Thymus (tissue), 11 donors: ENCODE measurements around the gene POMGNT1. TPM values are rescaled to one million over a fixed set of nuclear protein-coding genes. Genes with fewer than 3 reads are reported as not detected.

ENCODE experiments used
- DNase-seq, 9 donors: peaks; one replicate each; pipeline ENCODE4 v3.0.0-alpha.2; 2013; ENCODE audit warnings: low spot score in 9 of 9, low read depth in 6 of 9, missing footprints in 1 of 9
- H3K27ac ChIP-seq, 2 donors: one replicate each; pipeline ENCODE4 v1.5.1; 2013; ENCODE audit warnings: control low read depth in 1 of 2, low read depth in 1 of 2, low read length in 1 of 2, mild to moderate bottlenecking in 1 of 2, moderate library complexity in 1 of 2
- H3K27me3 ChIP-seq, 2 donors: one replicate each; pipeline ENCODE4 v1.5.1; 2013; ENCODE audit warnings: low read length in 1 of 2; ENCODE audit not compliant: control insufficient read depth in 2 of 2, insufficient read depth in 1 of 2
- H3K36me3 ChIP-seq, 2 donors: one replicate each; pipeline ENCODE4 v1.5.1; 2013; ENCODE audit warnings: low read length in 1 of 2, mild to moderate bottlenecking in 1 of 2, moderate library complexity in 1 of 2; ENCODE audit not compliant: control insufficient read depth in 2 of 2, insufficient read depth in 2 of 2
- H3K4me1 ChIP-seq, 2 donors: one replicate each; pipeline ENCODE4 v1.5.1; 2013; ENCODE audit warnings: low read length in 2 of 2; ENCODE audit not compliant: control insufficient read depth in 2 of 2, insufficient read depth in 2 of 2
- H3K4me3 ChIP-seq, 2 donors: one replicate each; pipeline ENCODE4 v1.5.1; 2013; ENCODE audit warnings: low read length in 2 of 2, control low read depth in 1 of 2, mild to moderate bottlenecking in 1 of 2
- H3K9me3 ChIP-seq, 2 donors: one replicate each; pipeline ENCODE4 v1.5.1; 2013; ENCODE audit warnings: low read length in 1 of 2, mild to moderate bottlenecking in 1 of 2; ENCODE audit not compliant: control insufficient read depth in 2 of 2, insufficient read depth in 1 of 2
- WGBS: extraction: QIAGEN DNeasy Blood & Tissue Kit; methylation state at CpG from one replicate; pipeline ENCODE4 v1.1.7; 2013; 5-methylcytosine and 5-hydroxymethylcytosine counted together
- polyA plus RNA-seq: library from polyadenylated mRNA; stranded (reverse); fragments of 200-250 nt; gene quantifications from one replicate; pipeline ENCODE4 v1.2.3, GENCODE V29; 2013
- total RNA-seq: library from RNA; stranded (reverse); fragments of 120-200 nt; gene quantifications from one replicate; pipeline ENCODE4 v1.2.4, GENCODE V29; 2013
- donor health status: healthy.

The POMGNT1 gene
- total and polyA plus RNA-seq, 2 donors: 40.9 to 44.9 TPM

DNA sequence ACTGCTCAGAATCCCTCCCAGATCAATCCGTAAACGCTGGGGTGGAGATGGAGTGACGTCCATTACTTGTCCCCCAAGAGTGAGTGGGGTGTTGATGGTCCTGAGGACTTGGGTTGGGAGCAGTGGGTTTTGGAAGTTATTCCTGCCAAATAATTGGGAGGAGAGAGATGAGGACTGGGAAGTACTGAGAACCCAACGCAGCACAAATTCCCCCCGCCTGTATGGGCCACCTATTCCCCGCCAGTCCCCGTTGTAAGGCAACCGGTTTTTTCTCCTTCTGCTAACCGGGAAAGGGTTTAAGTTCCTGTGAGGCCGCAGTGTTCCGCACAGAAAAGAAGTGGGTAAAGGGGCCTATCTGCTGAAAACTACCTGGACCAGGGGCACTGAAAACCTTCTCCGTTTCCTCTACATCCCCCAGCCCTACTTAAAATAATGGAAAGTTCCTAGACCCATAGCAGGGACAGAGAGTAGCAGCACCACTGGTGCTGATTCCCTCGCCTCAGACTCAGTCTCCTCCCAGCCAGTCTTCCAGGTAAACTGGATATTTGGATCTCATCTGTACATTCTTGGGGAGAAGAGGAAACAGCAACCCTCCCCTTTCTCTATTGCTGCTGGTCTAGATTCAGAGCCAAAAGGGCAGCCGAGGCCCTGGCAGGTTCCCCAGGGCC, 5.6 kb upstream of the POMGNT1 start:
- peaks cover 8 to 16% of the 10 kb centered on the region in 2 donors for H3K4me1 ChIP-seq
- no peak for DNase-seq
- WGBS: 50% methylated on average over 14 of the region's 14 CpGs

DNA sequence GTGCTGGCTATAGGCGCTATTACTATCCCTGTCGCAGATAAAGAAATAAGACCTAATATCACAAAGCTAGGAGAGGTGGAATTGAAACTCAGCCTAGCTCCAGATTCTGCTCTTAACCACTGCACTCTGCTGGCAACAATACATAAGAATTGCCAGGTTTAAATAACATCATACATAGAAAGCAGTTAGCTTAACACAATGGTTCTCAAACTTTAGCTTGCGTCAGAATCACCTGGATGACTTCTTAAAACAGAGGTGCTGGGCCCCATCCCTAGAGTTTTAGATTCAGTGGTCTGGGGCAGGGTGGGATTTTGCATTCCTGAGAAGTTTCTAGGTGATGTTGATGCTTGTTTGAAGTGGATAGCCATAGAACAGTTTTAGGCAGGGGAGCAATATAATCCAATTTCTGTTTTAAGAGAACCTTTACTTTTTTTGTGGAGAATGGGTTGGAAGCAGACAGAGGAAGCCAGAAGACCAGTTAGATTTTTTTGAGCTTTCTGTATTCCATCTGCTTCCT, 1.1 kb upstream of the POMGNT1 start:
- 96% methylated on average over 3 of the region's 3 CpGs for WGBS
- peaks cover 7 to 12% of the 10 kb centered on the region in 2 donors for H3K36me3 ChIP-seq
- H3K9me3 ChIP-seq: no peaks in the 10 kb centered on the region
- H3K4me1 ChIP-seq: peaks cover 12 to 29% of the 10 kb centered on the region in 2 donors
- no peak for DNase-seq
- peak overlapping the region in 1 of 2 donors; percentile 2 for H3K27ac ChIP-seq
- no peak overlapping the region for H3K4me3 ChIP-seq
- peaks cover 0 to 8% of the 10 kb centered on the region in 2 donors for H3K27me3 ChIP-seq

More for the DNA sequence above, 5.6 kb upstream of the POMGNT1 start:
- peak overlapping the region; percentile 59 to 70 for H3K4me3 ChIP-seq
- H3K36me3 ChIP-seq: no peaks in the 10 kb centered on the region
- peaks cover 0 to 8% of the 10 kb centered on the region in 2 donors for H3K27me3 ChIP-seq
- H3K9me3 ChIP-seq: no peaks in the 10 kb centered on the region
- H3K27ac ChIP-seq: no peak overlapping the region

- no peaks in the 10 kb centered on the region for H3K9me3 ChIP-seq
- peak overlapping the region; percentile 73 to 82 for H3K4me3 ChIP-seq
- peaks cover 21 to 26% of the 10 kb centered on the region in 2 donors for H3K36me3 ChIP-seq
- WGBS: 87% methylated on average over 9 of the region's 9 CpGs
- no peak overlapping the region for H3K27ac ChIP-seq
- H3K4me1 ChIP-seq: peaks cover 5 to 16% of the 10 kb centered on the region in 2 donors
- H3K27me3 ChIP-seq: no peaks in the 10 kb centered on the region
- no peak for DNase-seq
Measured at GRCh38 chr1:46197560-46197963, 672 bp downstream of the POMGNT1 start.

DNA sequence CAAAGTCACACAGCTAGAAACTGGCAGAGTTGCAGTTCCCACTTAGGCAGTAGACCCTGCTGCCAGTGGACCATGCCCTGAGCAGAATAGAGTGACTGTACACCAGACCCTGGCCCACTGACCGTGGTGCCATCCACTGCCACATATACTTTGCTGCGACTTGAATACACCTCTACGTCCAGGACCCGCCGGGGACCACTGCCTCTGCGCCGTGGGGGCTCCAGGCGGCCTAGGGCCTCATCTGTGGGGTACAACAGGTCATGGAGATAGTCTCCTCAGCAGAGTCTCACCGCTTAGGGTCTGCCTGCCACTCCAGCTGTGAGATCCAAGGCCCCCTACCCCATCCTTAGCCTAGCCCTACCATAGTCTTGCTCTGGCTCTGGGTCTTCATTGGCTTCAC, 1.6 kb downstream of the POMGNT1 start:
- H3K27ac ChIP-seq: no peak overlapping the region
- 98% methylated on average over 9 of the region's 9 CpGs for WGBS

GRCh38 chr1:46194641-46195193, 3.5 kb downstream of the POMGNT1 start:
- Histone ChIP-seq H3K36me3 (peaks cover 38 to 39% of the 10 kb centered on the region in 2 donors), H3K4me1 (peaks cover 4 to 15% of the 10 kb centered on the region in 2 donors), H3K4me3 (no peak overlapping the region), H3K27me3 (no peaks in the 10 kb centered on the region), H3K27ac (no peak overlapping the region), H3K9me3 (no peaks in the 10 kb centered on the region)
- WGBS: 94% methylated on average over 5 of the region's 5 CpGs
- DNase-seq: no peak

More for the DNA sequence above, 1.6 kb downstream of the POMGNT1 start:
- no peak overlapping the region for H3K4me3 ChIP-seq
- no peaks in the 10 kb centered on the region for H3K27me3 ChIP-seq
- no peak for DNase-seq
- peaks cover 29 to 34% of the 10 kb centered on the region in 2 donors for H3K36me3 ChIP-seq
- H3K9me3 ChIP-seq: no peaks in the 10 kb centered on the region
- H3K4me1 ChIP-seq: peaks cover 4 to 15% of the 10 kb centered on the region in 2 donors

GRCh38 chr1:46193984-46194570, 4.2 kb downstream of the POMGNT1 start:
- Histone ChIP-seq H3K36me3 (peaks cover 38 to 42% of the 10 kb centered on the region in 2 donors), H3K27me3 (no peaks in the 10 kb centered on the region), H3K27ac (no peak overlapping the region), H3K9me3 (no peaks in the 10 kb centered on the region), H3K4me3 (no peak overlapping the region), H3K4me1 (peaks cover 4 to 15% of the 10 kb centered on the region in 2 donors)
- 98% methylated on average over 9 of the region's 9 CpGs for WGBS
- no peak for DNase-seq

GRCh38 chr1:46193285-46193684, 4.9 kb downstream of the POMGNT1 start:
- Histone ChIP-seq H3K36me3 (peaks cover 41 to 42% of the 10 kb centered on the region in 2 donors), H3K4me1 (peaks cover 4 to 9% of the 10 kb centered on the region in 2 donors), H3K4me3 (no peak overlapping the region), H3K27ac (no peak overlapping the region), H3K27me3 (no peaks in the 10 kb centered on the region), H3K9me3 (no peaks in the 10 kb centered on the region)
- WGBS: 97% methylated on average over 7 of the region's 7 CpGs
- no peak for DNase-seq

- Histone ChIP-seq H3K9me3 (no peaks in the 10 kb centered on the region), H3K4me1 (no peaks in the 10 kb centered on the region), H3K27me3 (no peaks in the 10 kb centered on the region), H3K4me3 (no peak overlapping the region), H3K36me3 (peaks cover 41 to 50% of the 10 kb centered on the region in 2 donors), H3K27ac (no peak overlapping the region)
- WGBS: over 99% methylated on average over 10 of the region's 10 CpGs
- DNase-seq: no peak
Measured at GRCh38 chr1:46192171-46192570, 6.1 kb downstream of the POMGNT1 start.
